NCI-H1092 treated with DMSO at 0.1 percent for 48 hours (cell line): ENCODE results near the gene NARF.
"Not testable (repeated sequence)": the region's sequence is repeated elsewhere in the genome, so short reads cannot be mapped to it uniquely, and the experiment has no call there.

Experiments used
- DNase-seq: peaks from one replicate; lab custom pipeline; 2025; lab: John Stamatoyannopoulos, UW

NARF gene

DNA sequence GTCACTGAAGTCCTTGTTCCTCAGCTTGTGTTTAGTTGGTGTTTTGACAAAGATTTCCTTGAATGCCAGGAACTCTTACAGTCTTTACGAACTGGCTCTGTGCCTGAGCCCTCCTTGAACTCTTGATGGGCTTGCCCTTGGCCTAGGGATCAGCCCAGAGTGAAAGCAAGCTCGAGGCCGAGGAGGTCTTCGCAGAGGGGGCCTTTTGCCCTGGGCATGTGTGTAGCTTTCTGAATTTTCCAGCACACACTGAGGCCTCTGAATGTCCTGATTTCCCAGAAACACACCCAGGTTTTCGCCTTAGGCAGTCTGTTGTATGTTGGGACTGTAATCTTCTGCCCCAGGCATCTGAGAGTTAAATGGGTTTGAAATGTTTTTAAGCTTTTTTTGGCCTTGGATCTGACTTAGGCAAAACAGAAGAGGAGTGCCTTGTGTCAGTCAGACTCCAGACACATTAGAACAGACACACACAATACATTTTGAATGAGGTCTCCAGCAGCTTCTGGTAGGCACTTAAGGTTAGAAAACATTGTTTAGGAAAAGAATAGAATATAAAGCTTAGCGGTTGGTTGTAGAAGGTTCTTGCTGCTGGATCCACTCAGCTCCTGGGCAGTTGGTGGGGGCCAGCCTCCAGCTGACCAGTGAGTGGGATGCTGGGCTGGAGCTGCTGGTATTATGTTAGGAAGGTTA lies 78.1 kb downstream of the NARF start:
- no peak for DNase-seq

GRCh38 chr17:82537228-82537627 lies 78.7 kb downstream of the NARF start:
- not testable (repeated sequence) for DNase-seq

GRCh38 chr17:82539076-82539475 lies 80.5 kb downstream of the NARF start:
- not testable (repeated sequence) for DNase-seq
